GM06990 (cell line): ENCODE results near the gene USP24.

Experiments used
- DNase-seq: peaks from one replicate; pipeline ENCODE4 v3.0.0-alpha.2; 2011; ENCODE audit not compliant: insufficient read length; ENCODE audit errors: extremely low read depth
- H3K27me3 ChIP-seq: replicated peaks from 2 replicates; pipeline ENCODE4 v1.6.0; 2011; ENCODE audit warnings: low read length; ENCODE audit not compliant: control insufficient read depth, insufficient read depth
- H3K36me3 ChIP-seq: 2 replicates; pipeline ENCODE4 v1.5.1; 2011; ENCODE audit warnings: low read length; ENCODE audit not compliant: control insufficient read depth, insufficient read depth
- H3K4me3 ChIP-seq: replicated peaks from 2 replicates; pipeline ENCODE4 v1.5.1; 2011; ENCODE audit warnings: low read depth, mild to moderate bottlenecking, control low read depth, low read length
- TF ChIP-seq, protein P1 (sequence below): IDR thresholded peaks from 2 replicates; pipeline ENCODE4 v1.5.1; 2011; ENCODE audit warnings: low read length, control low read depth, mild to moderate bottlenecking, inconsistent platforms; ENCODE audit not compliant: insufficient read depth, poor library complexity, severe bottlenecking

The USP24 gene

DNA sequence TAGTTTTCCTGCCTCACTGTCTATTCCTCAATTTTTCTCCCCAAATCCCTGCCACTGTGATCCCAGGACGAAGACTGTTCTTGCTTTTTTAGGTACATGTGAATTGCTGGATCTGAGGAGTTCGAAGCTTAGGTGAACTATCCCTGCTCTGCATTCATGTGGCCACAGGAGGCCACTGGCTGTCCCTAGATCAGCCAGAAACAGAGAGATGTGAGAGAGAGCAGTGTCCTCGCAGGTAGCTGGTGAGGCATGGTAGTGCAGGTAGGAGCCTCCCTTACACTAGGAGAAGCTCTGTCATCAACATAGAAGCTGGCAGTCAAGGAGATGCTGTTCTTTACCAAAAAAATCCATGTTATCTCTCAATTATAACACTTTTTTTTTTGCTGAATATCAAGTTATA, 71.5 kb downstream of the USP24 start:
- DNase-seq, result no peak
- no peak overlapping the region for H3K4me3 ChIP-seq
- no peaks in the 10 kb centered on the region for H3K27me3 ChIP-seq
- peaks cover 5% of the 10 kb centered on the region for H3K36me3 ChIP-seq
- TF ChIP-seq, protein P1, sequence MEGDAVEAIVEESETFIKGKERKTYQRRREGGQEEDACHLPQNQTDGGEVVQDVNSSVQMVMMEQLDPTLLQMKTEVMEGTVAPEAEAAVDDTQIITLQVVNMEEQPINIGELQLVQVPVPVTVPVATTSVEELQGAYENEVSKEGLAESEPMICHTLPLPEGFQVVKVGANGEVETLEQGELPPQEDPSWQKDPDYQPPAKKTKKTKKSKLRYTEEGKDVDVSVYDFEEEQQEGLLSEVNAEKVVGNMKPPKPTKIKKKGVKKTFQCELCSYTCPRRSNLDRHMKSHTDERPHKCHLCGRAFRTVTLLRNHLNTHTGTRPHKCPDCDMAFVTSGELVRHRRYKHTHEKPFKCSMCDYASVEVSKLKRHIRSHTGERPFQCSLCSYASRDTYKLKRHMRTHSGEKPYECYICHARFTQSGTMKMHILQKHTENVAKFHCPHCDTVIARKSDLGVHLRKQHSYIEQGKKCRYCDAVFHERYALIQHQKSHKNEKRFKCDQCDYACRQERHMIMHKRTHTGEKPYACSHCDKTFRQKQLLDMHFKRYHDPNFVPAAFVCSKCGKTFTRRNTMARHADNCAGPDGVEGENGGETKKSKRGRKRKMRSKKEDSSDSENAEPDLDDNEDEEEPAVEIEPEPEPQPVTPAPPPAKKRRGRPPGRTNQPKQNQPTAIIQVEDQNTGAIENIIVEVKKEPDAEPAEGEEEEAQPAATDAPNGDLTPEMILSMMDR, result no peak

DNA sequence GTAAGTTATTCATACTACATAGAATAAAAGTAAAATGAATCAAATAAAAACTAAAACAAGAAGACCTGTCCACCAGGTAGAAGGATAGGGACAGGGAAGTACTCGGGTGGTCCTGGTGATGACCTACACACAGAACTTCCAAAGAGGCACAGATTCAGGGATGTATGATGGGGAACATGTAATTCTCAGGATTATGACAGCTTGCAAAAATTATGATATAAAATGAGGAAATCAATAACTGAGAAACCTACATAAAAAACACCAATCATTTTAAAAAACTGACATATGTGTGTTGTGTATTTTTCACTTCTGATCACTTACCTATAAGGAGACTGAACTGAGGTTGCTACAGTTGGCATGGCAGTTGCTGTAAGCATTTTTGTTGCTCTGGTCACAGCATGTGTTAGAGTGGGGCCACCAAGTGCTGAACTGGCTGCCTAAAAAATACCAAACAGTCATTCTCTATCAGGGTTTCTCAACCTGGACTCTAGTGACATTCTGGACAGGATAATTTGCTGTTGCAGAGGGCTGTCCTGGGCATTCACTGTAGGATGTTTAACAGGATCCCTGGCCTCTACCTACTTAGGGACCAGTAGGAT, 73.8 kb downstream of the USP24 start:
- no peak for DNase-seq
- Histone ChIP-seq H3K4me3 (no peak overlapping the region), H3K27me3 (no peaks in the 10 kb centered on the region), H3K36me3 (peaks cover 15% of the 10 kb centered on the region)
- TF ChIP-seq, protein P1, result no peak

DNA sequence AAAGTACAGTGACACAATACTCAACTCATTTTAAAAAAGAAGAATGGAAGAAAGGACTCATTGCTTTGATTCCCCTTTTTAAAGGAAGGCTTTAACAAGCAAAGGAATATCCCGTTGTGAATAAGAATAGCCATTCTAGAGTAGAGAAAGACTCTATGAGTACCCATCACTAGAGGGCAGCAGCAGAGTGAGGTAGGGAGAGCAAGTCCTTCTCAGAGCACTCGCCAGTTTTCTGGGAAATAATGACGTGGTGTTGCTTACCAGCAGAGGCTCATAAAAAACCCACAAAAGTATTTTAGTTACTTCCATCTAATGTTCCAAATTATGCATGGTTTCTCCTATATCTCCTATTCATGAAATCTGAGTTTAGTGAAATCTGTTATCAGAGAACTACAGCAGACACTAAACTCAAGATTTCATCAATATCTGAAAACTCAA, 74.6 kb downstream of the USP24 start:
- TF ChIP-seq, protein P1, result peak; percentile 81
- Histone ChIP-seq H3K27me3 (no peaks in the 10 kb centered on the region), H3K36me3 (peaks cover 19% of the 10 kb centered on the region), H3K4me3 (no peak overlapping the region)
- DNase-seq, result peak; percentile 20

DNA sequence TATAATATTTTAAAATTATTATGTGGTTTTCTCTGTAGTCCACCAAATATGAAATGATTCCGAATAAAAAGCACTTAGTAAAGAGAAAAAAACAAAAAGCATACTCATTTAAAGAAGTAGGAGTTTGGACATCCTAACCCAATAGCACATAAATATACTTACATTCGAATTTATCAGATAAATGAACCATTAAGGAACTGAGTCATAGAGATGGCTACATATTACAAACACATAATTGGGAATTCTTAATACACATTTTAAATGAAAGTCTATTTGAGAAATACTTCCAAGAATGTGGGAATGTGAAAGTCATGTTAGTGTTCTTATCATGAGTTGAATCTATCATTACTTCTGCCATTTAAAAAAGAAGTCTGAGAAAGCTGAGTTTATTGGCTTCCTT, 75.0 kb downstream of the USP24 start:
- Histone ChIP-seq H3K36me3 (peaks cover 19% of the 10 kb centered on the region), H3K27me3 (no peaks in the 10 kb centered on the region), H3K4me3 (no peak overlapping the region)
- TF ChIP-seq, protein P1, result no peak
- DNase-seq, result no peak

DNA sequence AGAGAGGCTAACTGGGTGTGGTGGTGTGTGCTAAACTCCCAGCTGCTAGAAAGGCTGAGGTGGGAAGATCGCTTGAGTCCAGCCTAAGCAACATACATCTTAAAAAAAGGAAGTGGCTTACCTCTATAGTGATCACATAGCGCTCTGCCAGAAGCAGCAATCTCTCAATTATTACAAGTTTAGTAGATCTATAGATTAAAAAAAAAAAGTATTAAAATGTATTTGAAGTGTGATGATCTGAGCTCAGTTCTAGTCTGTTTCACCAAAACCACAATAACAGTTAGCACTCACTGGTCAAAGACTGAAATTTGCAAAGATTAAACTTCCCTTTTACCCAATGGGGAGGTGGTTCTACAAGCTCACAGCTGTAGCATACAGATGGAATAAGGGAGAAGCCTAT, 76.3 kb downstream of the USP24 start:
- Histone ChIP-seq H3K4me3 (no peak overlapping the region), H3K27me3 (no peaks in the 10 kb centered on the region), H3K36me3 (peaks cover 21% of the 10 kb centered on the region)
- no peak for DNase-seq
- TF ChIP-seq, protein P1, result no peak
